PFSK-1 (cell line): ENCODE data around the gene TIMM21.

ENCODE experiments used
- FOXP2 ChIP-seq: optimal IDR thresholded peaks from 2 replicates; pipeline ENCODE3; 2011; ENCODE audit warnings: borderline replicate concordance, control low read depth, inconsistent platforms; ENCODE audit not compliant: insufficient read depth; ENCODE audit errors: extremely low read length, extremely low read depth
- POLR2AphosphoS5 ChIP-seq: IDR thresholded peaks from 2 replicates; pipeline ENCODE4 v1.6.1; 2012; ENCODE audit warnings: low read depth, mild to moderate bottlenecking, control low read depth, low read length, moderate library complexity
- SIN3A ChIP-seq: IDR thresholded peaks from 2 replicates; pipeline ENCODE4 v1.6.1; 2012; ENCODE audit warnings: mild to moderate bottlenecking, low read length, moderate library complexity, borderline replicate concordance; ENCODE audit not compliant: insufficient read depth
- TAF1 ChIP-seq: IDR thresholded peaks from 2 replicates; pipeline ENCODE4 v1.6.1; 2012; ENCODE audit warnings: low read length, control low read depth, borderline replicate concordance; ENCODE audit not compliant: insufficient read depth
- TF ChIP-seq, protein P1 (sequence below), 2 experiments: IDR thresholded peaks; 2 replicates each; pipeline versions ENCODE4 v1.6.1 to v1.8.0; 2011 to 2012; ENCODE audit warnings: low read depth in 2 of 2, low read length in 2 of 2, control low read depth in 1 of 2, inconsistent platforms in 1 of 2, mild to moderate bottlenecking in 1 of 2, moderate library complexity in 1 of 2; ENCODE audit not compliant: insufficient read depth in 1 of 2

Gene TIMM21

DNA sequence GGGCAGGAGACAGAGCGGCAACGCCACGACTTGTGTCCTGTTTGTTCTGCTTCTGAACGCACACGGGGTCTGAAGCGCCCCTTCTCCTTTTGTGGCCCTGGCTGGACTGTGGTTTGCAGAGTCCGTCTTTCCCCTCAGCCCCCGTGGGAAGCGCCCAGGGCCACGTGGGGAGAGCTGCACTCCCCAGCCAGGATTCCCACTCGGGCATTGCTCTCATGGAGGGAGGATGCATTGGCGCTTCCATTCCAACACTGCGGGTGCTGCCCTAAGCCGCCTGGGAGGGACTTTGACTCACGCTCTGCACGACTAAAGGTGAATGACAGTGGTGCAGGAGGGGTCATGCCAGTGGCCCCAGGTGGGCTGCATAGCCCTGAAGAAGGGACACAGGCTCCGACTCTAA, 52.5 kb downstream of the TIMM21 start:
- TF ChIP-seq FOXP2: no peak
- no peak for TF ChIP-seq SIN3A
- TF ChIP-seq POLR2AphosphoS5: no peak
- TF ChIP-seq, protein P1, sequence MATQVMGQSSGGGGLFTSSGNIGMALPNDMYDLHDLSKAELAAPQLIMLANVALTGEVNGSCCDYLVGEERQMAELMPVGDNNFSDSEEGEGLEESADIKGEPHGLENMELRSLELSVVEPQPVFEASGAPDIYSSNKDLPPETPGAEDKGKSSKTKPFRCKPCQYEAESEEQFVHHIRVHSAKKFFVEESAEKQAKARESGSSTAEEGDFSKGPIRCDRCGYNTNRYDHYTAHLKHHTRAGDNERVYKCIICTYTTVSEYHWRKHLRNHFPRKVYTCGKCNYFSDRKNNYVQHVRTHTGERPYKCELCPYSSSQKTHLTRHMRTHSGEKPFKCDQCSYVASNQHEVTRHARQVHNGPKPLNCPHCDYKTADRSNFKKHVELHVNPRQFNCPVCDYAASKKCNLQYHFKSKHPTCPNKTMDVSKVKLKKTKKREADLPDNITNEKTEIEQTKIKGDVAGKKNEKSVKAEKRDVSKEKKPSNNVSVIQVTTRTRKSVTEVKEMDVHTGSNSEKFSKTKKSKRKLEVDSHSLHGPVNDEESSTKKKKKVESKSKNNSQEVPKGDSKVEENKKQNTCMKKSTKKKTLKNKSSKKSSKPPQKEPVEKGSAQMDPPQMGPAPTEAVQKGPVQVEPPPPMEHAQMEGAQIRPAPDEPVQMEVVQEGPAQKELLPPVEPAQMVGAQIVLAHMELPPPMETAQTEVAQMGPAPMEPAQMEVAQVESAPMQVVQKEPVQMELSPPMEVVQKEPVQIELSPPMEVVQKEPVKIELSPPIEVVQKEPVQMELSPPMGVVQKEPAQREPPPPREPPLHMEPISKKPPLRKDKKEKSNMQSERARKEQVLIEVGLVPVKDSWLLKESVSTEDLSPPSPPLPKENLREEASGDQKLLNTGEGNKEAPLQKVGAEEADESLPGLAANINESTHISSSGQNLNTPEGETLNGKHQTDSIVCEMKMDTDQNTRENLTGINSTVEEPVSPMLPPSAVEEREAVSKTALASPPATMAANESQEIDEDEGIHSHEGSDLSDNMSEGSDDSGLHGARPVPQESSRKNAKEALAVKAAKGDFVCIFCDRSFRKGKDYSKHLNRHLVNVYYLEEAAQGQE (IDR thresholded peaks at IDR 0.05; ENCODE audit: insufficient read depth in 1 of 2, low read depth in 2 of 2, low read length in 2 of 2): no peak
- no peak for TF ChIP-seq TAF1

DNA sequence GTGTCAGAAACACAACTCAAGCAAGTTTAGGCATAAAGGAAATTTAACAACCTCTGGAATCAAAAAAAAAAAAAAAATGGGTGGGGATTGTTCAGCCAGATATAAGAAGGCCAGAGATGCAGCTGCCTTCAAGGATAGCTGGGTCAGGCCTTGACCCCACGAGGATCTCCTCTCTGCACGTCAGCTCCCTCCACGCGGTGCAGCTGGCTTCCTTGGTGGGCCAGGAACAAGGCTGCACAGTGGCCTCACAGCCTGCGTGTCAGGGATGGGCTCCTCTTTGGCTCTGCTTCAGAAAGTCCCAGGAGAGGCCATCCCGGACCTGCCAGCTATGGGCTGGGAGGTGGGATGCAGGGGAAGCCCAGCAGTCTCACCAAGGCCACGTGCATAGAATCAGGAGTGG, 55.5 kb downstream of the TIMM21 start:
- TF ChIP-seq FOXP2: no peak
- TF ChIP-seq SIN3A: no peak
- no peak for TF ChIP-seq POLR2AphosphoS5
- TF ChIP-seq TAF1: no peak
- TF ChIP-seq, protein P1 (IDR thresholded peaks at IDR 0.05; ENCODE audit: insufficient read depth in 1 of 2, low read depth in 2 of 2, low read length in 2 of 2): no peak

DNA sequence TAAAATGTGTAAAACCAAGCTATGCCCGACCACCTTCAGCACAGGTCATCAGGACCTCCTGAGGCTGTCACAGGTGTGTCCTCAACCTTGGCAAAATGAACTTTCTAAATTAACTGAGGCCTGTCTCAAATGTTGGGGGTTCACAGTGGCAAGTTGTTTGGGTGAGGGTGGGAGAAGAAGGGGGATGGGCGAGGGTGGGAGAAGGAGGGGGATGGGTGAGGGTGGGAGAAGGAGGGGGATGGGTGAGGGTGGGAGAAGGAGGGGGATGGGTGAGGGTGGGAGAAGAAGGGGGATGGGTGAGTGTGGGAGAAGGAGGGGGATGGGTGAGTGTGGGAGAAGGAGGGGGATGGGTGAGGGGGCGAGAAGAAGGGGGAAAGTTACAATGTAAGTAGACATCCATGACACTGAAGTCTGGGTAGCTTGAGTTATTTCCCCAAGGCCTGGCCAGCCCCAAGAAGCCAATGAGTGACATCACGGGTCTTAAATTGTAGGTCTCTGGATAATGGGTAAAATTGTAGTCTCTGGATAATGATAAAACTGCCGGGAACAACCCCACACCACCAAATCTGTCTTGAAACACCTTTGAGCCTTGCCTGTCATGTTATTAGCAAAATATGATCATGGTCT, 56.3 kb downstream of the TIMM21 start:
- TF ChIP-seq, protein P1 (IDR thresholded peaks at IDR 0.05; ENCODE audit: insufficient read depth in 1 of 2, low read depth in 2 of 2, low read length in 2 of 2): no peak
- TF ChIP-seq FOXP2: no peak
- TF ChIP-seq SIN3A: no peak
- TF ChIP-seq TAF1: no peak
- no peak for TF ChIP-seq POLR2AphosphoS5
